HG03159 (cell line): Measurements from ENCODE around the gene RALGDS.
"Not testable (repeated sequence)": the region's sequence is repeated elsewhere in the genome, so short reads cannot be mapped to it uniquely, and the experiment has no call there.

Experiments
- ATAC-seq: cut with Tn5 transposase; IDR thresholded peaks from one replicate; pipeline ENCODE4 v1.9.1; 2021; ENCODE audit warnings: mild to moderate bottlenecking, moderate library complexity; ENCODE audit not compliant: unreplicated experiment

The RALGDS gene

GRCh38 chr9:133070985-133071384 lies 50.1 kb downstream of the RALGDS start:
- ATAC-seq, result not testable (repeated sequence)

DNA sequence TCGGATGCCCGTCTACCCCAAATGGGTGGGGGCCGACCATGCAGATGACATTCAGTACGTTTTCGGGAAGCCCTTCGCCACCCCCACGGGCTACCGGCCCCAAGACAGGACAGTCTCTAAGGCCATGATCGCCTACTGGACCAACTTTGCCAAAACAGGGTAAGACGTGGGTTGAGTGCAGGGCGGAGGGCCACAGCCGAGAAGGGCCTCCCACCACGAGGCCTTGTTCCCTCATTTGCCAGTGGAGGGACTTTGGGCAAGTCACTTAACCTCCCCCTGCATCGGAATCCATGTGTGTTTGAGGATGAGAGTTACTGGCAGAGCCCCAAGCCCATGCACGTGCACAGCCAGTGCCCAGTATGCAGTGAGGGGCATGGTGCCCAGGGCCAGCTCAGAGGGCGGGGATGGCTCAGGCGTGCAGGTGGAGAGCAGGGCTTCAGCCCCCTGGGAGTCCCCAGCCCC lies 50.5 kb downstream of the RALGDS start:
- not testable (repeated sequence) for ATAC-seq

DNA sequence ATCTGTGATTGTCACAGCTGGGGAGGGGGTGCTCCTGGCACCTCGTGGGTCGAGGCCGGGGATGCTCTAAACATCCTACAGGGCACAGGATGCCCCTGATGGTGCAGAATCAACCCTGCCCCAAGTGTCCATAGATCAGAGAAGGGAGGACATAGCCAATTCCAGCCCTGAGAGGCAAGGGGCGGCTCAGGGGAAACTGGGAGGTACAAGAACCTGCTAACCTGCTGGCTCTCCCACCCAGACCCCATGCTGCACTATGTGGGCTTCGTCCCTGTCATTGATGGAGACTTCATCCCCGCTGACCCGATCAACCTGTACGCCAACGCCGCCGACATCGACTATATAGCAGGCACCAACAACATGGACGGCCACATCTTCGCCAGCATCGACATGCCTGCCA lies 52.6 kb downstream of the RALGDS start:
- ATAC-seq, result not testable (repeated sequence)

DNA sequence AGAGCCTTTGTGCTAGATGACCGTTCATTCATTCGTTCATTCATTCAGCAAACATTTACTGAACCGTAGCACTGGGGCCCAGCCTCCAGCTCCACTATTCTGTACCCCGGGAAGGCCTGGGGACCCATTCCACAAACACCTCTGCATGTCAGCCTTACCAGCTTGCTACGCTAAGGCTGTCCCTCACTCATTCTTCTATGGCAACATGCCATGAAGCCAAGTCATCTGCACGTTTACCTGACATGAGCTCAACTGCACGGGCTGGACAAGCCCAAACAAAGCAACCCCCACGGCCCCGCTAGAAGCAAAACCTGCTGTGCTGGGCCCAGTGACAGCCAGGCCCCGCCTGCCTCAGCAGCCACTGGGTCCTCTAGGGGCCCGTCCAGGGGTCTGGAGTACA lies 53.2 kb downstream of the RALGDS start:
- ATAC-seq, result no peak

DNA sequence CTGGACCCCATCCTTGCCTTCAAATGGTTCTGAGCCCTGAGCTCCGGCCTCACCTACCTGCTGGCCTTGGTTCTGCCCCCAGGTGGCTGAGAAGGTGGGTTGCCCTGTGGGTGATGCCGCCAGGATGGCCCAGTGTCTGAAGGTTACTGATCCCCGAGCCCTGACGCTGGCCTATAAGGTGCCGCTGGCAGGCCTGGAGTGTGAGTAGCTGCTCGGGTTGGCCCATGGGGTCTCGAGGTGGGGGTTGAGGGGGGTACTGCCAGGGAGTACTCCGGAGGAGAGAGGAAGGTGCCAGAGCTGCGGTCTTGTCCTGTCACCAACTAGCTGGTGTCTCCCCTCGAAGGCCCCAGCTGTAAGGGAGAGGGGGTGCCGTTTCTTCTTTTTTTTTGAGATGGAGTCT lies 54.0 kb downstream of the RALGDS start:
- ATAC-seq, result no peak

DNA sequence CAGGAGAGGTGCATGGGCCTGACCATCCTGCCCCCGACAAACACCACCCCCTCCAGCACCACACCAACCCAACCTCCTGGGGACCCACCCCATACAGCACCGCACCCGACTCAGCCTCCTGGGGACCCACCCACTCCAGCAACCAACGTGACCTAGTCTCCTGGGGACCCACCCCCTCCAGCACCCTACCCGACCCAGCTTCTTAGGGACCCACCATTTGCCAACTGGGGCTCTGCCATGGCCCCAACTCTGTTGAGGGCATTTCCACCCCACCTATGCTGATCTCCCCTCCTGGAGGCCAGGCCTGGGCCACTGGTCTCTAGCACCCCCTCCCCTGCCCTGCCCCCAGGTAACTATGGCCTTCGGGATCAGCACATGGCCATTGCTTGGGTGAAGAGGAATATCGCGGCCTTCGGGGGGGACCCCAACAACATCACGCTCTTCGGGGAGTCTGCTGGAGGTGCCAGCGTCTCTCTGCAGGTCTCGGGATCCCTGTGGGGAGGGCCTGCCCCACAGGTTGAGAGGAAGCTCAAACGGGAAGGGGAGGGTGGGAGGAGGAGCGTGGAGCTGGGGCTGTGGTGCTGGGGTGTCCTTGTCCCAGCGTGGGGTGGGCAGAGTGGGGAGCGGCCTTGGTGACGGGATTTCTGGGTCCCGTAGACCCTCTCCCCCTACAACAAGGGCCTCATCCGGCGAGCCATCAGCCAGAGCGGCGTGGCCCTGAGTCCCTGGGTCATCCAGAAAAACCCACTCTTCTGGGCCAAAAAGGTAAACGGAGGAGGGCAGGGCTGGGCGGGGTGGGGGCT lies 54.7 kb downstream of the RALGDS start:
- ATAC-seq, result no peak

- no peak for ATAC-seq
These were observed 56.0 kb downstream of the RALGDS start for GRCh38 chr9:133065070-133065388.

- ATAC-seq, result no peak
These were observed 56.6 kb downstream of the RALGDS start for GRCh38 chr9:133064241-133065069.

DNA sequence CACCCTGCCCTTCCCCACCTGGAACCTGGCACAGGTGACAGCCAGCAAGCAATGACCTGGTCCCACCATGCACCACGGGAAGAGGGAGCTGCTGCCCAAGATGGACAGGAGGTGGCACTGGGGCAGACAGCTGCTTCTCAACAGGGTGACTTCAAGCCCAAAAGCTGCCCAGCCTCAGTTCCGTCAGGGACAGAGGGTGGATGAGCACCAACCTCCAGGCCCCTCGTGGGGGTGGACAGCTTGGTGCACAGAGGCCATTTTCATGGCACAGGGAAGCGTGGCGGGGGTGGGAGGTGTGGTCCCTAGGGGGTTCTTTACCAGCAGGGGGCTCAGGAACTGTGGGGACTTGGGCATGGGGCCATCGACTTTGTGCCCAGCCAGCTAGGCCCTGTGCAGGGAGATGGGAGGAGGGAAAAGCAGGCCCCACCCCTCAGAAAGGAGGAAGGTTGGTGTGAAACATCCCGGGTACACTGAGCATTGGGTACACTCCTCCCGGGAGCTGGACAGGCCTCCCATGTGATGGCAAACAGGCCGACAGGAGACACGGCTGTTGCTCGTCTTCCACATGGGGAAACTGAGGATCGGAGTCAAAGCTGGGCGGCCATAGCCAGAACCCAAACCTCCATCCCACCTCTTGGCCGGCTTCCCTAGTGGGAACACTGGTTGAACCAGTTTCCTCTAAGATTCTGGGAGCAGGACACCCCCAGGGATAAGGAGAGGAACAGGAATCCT lies 57.4 kb downstream of the RALGDS start:
- no peak for ATAC-seq

GRCh38 chr9:133063159-133063499 lies 57.9 kb downstream of the RALGDS start:
- no peak for ATAC-seq

DNA sequence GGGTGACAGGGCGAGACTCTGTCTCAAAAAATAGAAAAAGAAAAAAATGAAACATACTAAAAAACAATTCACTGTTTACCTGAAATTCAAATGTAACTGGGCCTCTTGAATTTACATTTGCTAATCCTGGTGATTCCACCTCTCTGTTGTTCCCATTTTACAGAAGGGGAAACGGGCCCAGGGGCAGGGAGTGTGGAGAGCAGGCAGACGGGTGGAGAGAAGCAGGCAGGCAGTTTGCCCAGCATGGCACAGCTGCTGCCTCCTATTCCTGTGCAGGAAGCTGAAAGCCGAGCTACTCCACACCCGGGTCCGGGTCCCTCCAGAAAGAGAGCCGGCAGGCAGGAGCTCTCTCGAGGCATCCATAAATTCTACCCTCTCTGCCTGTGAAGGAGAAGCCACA lies 58.5 kb downstream of the RALGDS start:
- ATAC-seq, result not testable (repeated sequence)

DNA sequence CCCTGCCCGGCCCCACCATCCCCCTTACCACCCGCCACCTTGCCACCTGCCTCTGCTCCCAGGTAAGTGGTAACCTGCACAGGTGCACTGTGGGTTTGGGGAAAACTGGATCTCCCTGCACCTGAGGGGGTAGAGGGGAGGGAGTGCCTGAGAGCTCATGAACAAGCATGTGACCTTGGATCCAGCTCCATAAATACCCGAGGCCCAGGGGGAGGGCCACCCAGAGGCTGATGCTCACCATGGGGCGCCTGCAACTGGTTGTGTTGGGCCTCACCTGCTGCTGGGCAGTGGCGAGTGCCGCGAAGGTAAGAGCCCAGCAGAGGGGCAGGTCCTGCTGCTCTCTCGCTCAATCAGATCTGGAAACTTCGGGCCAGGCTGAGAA lies 59.3 kb downstream of the RALGDS start, which contains the start of gene CEL:
Gene CEL (plus strand): TSS at position 218 of the 382 bp plus-strand sequence. CDS start 22 bp downstream, at position 240.
- ATAC-seq, result not testable (repeated sequence)

- not testable (repeated sequence) for ATAC-seq
These were observed 59.8 kb downstream of the RALGDS start for GRCh38 chr9:133061019-133061763.

GRCh38 chr9:133060417-133060841 lies 60.6 kb downstream of the RALGDS start:
- no peak for ATAC-seq

DNA sequence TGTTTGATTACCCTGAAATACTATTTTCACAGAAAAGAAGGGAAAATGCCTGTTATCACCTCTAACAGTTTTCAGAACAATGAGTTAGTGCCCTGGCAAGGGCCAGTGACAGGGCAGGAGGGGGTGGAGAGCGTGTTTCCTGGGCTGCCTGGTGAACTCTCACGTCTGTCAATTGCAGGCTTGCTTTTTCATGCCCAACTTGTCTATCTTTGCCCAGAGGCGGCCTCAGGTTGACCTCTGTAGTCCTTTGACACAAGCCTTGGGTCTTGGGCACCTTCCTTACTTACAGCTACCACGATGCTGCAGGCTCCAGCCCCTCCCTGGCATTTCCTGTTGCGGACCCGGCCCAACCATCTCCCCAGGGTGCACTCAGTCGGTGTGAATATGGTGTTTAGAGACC lies 61.4 kb downstream of the RALGDS start:
- no peak for ATAC-seq

- ATAC-seq, result no peak
These were observed 62.3 kb downstream of the RALGDS start for GRCh38 chr9:133058550-133059320.

DNA sequence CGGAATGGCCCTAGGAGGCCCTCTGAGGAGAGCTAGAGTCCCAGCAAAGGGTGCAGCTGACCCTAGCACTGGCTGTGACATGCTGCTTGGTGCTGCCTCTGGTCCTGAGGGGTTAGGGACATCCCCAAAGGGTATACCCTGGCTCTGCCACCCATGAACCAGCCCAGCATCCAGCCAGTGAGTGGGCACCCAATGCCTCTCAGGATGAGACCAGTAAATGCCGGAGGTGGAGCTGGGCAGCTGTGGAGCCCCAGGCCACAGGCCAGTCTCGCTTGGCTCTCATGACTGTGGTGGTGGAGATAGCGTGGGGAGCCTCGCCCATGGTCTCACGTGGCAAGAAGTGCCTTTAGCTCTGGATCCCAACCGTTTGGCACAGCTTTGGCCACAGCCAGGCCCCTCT lies 63.0 kb downstream of the RALGDS start:
- ATAC-seq, result no peak

DNA sequence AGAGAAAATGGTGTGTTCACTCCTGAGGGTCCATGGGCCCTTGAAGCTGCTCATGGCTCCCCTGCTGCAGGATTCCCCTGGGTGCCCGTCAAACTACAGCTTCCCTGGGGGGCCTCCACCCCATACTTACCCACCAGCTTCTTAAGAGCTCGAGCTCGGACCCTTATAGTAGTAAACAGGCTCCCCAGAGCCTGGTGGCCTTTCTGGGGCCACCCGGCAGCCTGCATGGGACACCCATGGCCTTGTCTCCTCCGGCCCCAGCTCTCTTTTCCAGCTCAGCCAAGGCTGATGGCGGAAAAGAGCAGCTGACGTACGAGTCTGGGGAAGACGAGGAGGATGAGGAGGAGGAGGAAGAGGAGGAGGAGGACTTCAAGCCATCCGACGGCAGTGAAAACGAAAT lies 63.5 kb downstream of the RALGDS start:
- no peak for ATAC-seq

- no peak for ATAC-seq
These were observed 64.0 kb downstream of the RALGDS start for GRCh38 chr9:133057006-133057405.

DNA sequence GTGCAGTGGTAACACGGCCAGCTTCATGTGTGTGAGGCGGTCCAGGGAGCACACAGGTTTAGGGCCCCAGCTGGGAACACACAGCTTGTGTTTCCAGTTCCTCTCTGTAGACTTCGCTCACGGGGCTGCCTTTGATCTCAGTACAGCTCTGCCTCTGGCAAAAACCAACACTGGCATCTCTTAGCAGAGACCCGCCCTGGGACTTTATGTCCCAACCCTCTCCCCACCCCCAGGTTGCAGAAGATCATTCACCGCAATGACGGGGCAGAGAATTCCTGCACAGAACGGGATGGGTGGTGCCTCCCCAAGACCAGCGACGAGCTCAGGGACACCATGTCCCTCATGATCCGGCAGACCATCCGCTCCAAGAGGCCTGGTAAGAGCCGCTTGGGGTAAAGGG lies 64.5 kb downstream of the RALGDS start:
- ATAC-seq, result no peak
